Neuronal stem cell (in vitro differentiated cells): ENCODE results near the gene STARD10.
A peak's percentile ranks its signal among the peaks of the same experiment; 100 is the strongest.

ENCODE experiments used
- DNase-seq: peaks from one replicate; pipeline ENCODE4 v3.0.0-alpha.2; 2013; ENCODE audit warnings: low spot score
- H2AFZ ChIP-seq: one replicate; pipeline ENCODE4 v1.6.1; 2013; ENCODE audit warnings: mild to moderate bottlenecking, low read length, inconsistent platforms
- H2AK5ac ChIP-seq: 2 replicates; pipeline ENCODE4 v1.6.1; 2013; ENCODE audit warnings: low read depth, mild to moderate bottlenecking, inconsistent platforms, low read length, moderate library complexity, mixed read lengths
- H2BK120ac ChIP-seq: 2 replicates; pipeline ENCODE4 v1.6.1; 2013; ENCODE audit warnings: low read depth, mild to moderate bottlenecking, inconsistent platforms, low read length, moderate library complexity, mixed read lengths
- H2BK12ac ChIP-seq: one replicate; pipeline ENCODE4 v1.6.1; 2013; ENCODE audit warnings: low read length, inconsistent platforms
- H2BK15ac ChIP-seq: 2 replicates; pipeline ENCODE4 v1.6.1; 2013; ENCODE audit warnings: mild to moderate bottlenecking, low read length, inconsistent platforms, mixed read lengths
- H2BK5ac ChIP-seq: one replicate; pipeline ENCODE4 v1.6.1; 2013; ENCODE audit warnings: inconsistent platforms, mild to moderate bottlenecking, low read length, moderate library complexity
- H3K14ac ChIP-seq: one replicate; pipeline ENCODE4 v1.6.1; 2013; ENCODE audit warnings: low read length, inconsistent platforms
- H3K18ac ChIP-seq: 2 replicates; pipeline ENCODE4 v1.6.1; 2013; ENCODE audit warnings: low read length, inconsistent platforms
- H3K23ac ChIP-seq: 2 replicates; pipeline ENCODE4 v1.6.1; 2013; ENCODE audit warnings: low read depth, mild to moderate bottlenecking, mixed read lengths, low read length, inconsistent platforms; ENCODE audit not compliant: poor library complexity
- H3K27ac ChIP-seq: replicated peaks from 3 replicates; pipeline ENCODE4 v1.5.1; 2013; ENCODE audit warnings: low read length, inconsistent platforms
- H3K27me3 ChIP-seq, 3 experiments: 2 replicates each; pipeline ENCODE4 v1.6.1; 2013; ENCODE audit warnings: low read length in 3 of 3, mild to moderate bottlenecking in 2 of 3, inconsistent platforms in 1 of 3, low read depth in 1 of 3, mixed read lengths in 1 of 3, moderate library complexity in 1 of 3; ENCODE audit not compliant: control insufficient read depth in 3 of 3, insufficient read depth in 3 of 3
- H3K36me3 ChIP-seq, 2 donors: replicated peaks in 1 of 2; 2 replicates each; pipeline ENCODE4 v1.6.1; 2013; ENCODE audit warnings: low read length in 2 of 2; ENCODE audit not compliant: control insufficient read depth in 2 of 2, insufficient read depth in 2 of 2
- H3K4ac ChIP-seq: 2 replicates; pipeline ENCODE4 v1.6.1; 2013; ENCODE audit warnings: inconsistent platforms, mild to moderate bottlenecking, low read length, moderate library complexity
- H3K4me1 ChIP-seq, 2 donors: 1 replicate in 1 of 2; 2 replicates in 1 of 2; pipeline ENCODE4 v1.6.1; 2013; ENCODE audit warnings: low read length in 2 of 2, low read depth in 1 of 2; ENCODE audit not compliant: control insufficient read depth in 2 of 2, insufficient read depth in 1 of 2
- H3K4me2 ChIP-seq: one replicate; pipeline ENCODE4 v1.6.1; 2013; ENCODE audit warnings: mild to moderate bottlenecking, low read length, inconsistent platforms; ENCODE audit not compliant: insufficient read depth, poor library complexity, severe bottlenecking
- H3K4me3 ChIP-seq, 2 donors: 2 replicates each; pipeline ENCODE4 v1.5.1; 2013; ENCODE audit warnings: low read length in 2 of 2, mild to moderate bottlenecking in 2 of 2, inconsistent platforms in 1 of 2, moderate library complexity in 1 of 2
- H3K79me1 ChIP-seq: one replicate; pipeline ENCODE4 v1.6.1; 2013; ENCODE audit warnings: low read depth, mild to moderate bottlenecking, inconsistent platforms, low read length, moderate library complexity
- H3K9ac ChIP-seq: one replicate; pipeline ENCODE4 v1.6.1; 2013; ENCODE audit warnings: mild to moderate bottlenecking, low read depth, low read length, inconsistent platforms; ENCODE audit not compliant: poor library complexity
- H3K9me3 ChIP-seq, 2 donors: replicated peaks in 1 of 2; 2 replicates each; pipeline versions ENCODE3 to v1.6.1; 2013; ENCODE audit warnings: low read length in 2 of 2, mild to moderate bottlenecking in 2 of 2, inconsistent platforms in 1 of 2, low read depth in 1 of 2, mixed read lengths in 1 of 2, moderate library complexity in 1 of 2; ENCODE audit not compliant: control insufficient read depth in 2 of 2, insufficient read depth in 1 of 2
- H4K8ac ChIP-seq: one replicate; pipeline ENCODE4 v1.6.1; 2013; ENCODE audit warnings: low read depth, mild to moderate bottlenecking, inconsistent platforms, low read length, moderate library complexity
- H4K91ac ChIP-seq: one replicate; pipeline ENCODE4 v1.6.1; 2013; ENCODE audit warnings: low read length, low read depth, mild to moderate bottlenecking, inconsistent platforms; ENCODE audit not compliant: poor library complexity
- WGBS, 2 donors: extraction: QIAGEN DNeasy Blood & Tissue Kit; methylation state at CpG; one replicate each; pipeline ENCODE4 v1.1.7; 2013; ENCODE audit warnings: missing lambda C conversion rate in 2 of 2, mixed read lengths in 1 of 2; ENCODE audit not compliant: insufficient read length in 2 of 2, insufficient replicate concordance in 1 of 2; ENCODE audit errors: extremely low coverage in 2 of 2; 5-methylcytosine and 5-hydroxymethylcytosine counted together

Gene STARD10

GRCh38 chr11:72834905-72835304 lies 41.1 kb upstream of the STARD10 start:
- Histone ChIP-seq H3K9ac (no peak overlapping the region), H2BK15ac (no peak overlapping the region), H3K4me1 (peaks cover 5 to 6% of the 10 kb centered on the region in 2 donors), H3K4ac (no peak overlapping the region), H3K18ac (no peak overlapping the region), H2AFZ (no peak overlapping the region), H2BK12ac (no peak overlapping the region), H3K4me2 (no peak overlapping the region), H3K36me3 (peaks cover 5 to 46% of the 10 kb centered on the region in 2 donors), H3K27ac (no peak overlapping the region), H3K4me3 (no peak overlapping the region), H3K23ac (peak overlapping the region; percentile 45), H3K9me3 (no peaks in the 10 kb centered on the region), H2AK5ac (no peak overlapping the region), H4K8ac (no peak overlapping the region), H2BK120ac (no peak overlapping the region), H3K14ac (no peak overlapping the region), H3K27me3 (no peaks in the 10 kb centered on the region), H3K79me1 (no peaks in the 10 kb centered on the region), H2BK5ac (no peak overlapping the region), H4K91ac (no peak overlapping the region)
- DNase-seq = no peak
- no CpG with 5 or more reads among the region's 5 CpGs for WGBS, 2 donors

GRCh38 chr11:72833811-72834493 lies 40.1 kb upstream of the STARD10 start:
- no peak overlapping the region for H3K9ac ChIP-seq
- H3K14ac ChIP-seq = no peak overlapping the region
- no peak overlapping the region for H3K23ac ChIP-seq
- WGBS, 2 donors = no CpG with 5 or more reads among the region's 8 CpGs
- H2BK120ac ChIP-seq = no peak overlapping the region
- no peak overlapping the region for H2AFZ ChIP-seq
- no peaks in the 10 kb centered on the region for H3K79me1 ChIP-seq
- H3K36me3 ChIP-seq = peaks cover 5 to 39% of the 10 kb centered on the region in 2 donors
- H3K4me1 ChIP-seq = peaks cover 5 to 6% of the 10 kb centered on the region in 2 donors
- no peaks in the 10 kb centered on the region for H3K27me3 ChIP-seq
- H3K18ac ChIP-seq = no peak overlapping the region
- H4K91ac ChIP-seq = no peak overlapping the region
- no peak overlapping the region for H2BK5ac ChIP-seq
- H3K27ac ChIP-seq = no peak overlapping the region
- no peak overlapping the region for H4K8ac ChIP-seq
- no peak overlapping the region for H2AK5ac ChIP-seq
- H3K4me2 ChIP-seq = no peak overlapping the region
- DNase-seq = no peak
- no peak overlapping the region for H3K4me3 ChIP-seq
- no peak overlapping the region for H3K4ac ChIP-seq
- no peak overlapping the region for H2BK15ac ChIP-seq
- no peaks in the 10 kb centered on the region for H3K9me3 ChIP-seq
- H2BK12ac ChIP-seq = no peak overlapping the region

- no peak for DNase-seq
- H3K4me3 ChIP-seq = no peak overlapping the region
- no peak overlapping the region for H3K9ac ChIP-seq
- H3K9me3 ChIP-seq = no peaks in the 10 kb centered on the region
- no peak overlapping the region for H3K18ac ChIP-seq
- no CpG with 5 or more reads among the region's 5 CpGs for WGBS, 2 donors
- no peak overlapping the region for H2BK120ac ChIP-seq
- H3K4me1 ChIP-seq = peaks cover 5 to 6% of the 10 kb centered on the region in 2 donors
- peaks cover 5 to 31% of the 10 kb centered on the region in 2 donors for H3K36me3 ChIP-seq
- no peak overlapping the region for H3K23ac ChIP-seq
- no peaks in the 10 kb centered on the region for H3K79me1 ChIP-seq
- H4K8ac ChIP-seq = no peak overlapping the region
- H3K4me2 ChIP-seq = no peak overlapping the region
- H2AFZ ChIP-seq = no peak overlapping the region
- no peak overlapping the region for H2AK5ac ChIP-seq
- no peak overlapping the region for H3K14ac ChIP-seq
- no peak overlapping the region for H3K27ac ChIP-seq
- no peak overlapping the region for H3K4ac ChIP-seq
- no peak overlapping the region for H2BK5ac ChIP-seq
- H2BK15ac ChIP-seq = no peak overlapping the region
- no peak overlapping the region for H4K91ac ChIP-seq
- H3K27me3 ChIP-seq = no peaks in the 10 kb centered on the region
- H2BK12ac ChIP-seq = no peak overlapping the region
These were observed 39.4 kb upstream of the STARD10 start for GRCh38 chr11:72833083-72833733.

- DNase-seq = no peak
- no peaks in the 10 kb centered on the region for H3K9me3 ChIP-seq
- H3K4me1 ChIP-seq = peaks cover 5 to 6% of the 10 kb centered on the region in 2 donors
- no peak overlapping the region for H2BK12ac ChIP-seq
- WGBS, 2 donors = no CpG with 5 or more reads among the region's 9 CpGs
- H3K27ac ChIP-seq = no peak overlapping the region
- no peak overlapping the region for H3K4me3 ChIP-seq
- no peak overlapping the region for H4K8ac ChIP-seq
- no peak overlapping the region for H3K4ac ChIP-seq
- H3K18ac ChIP-seq = no peak overlapping the region
- no peak overlapping the region for H3K4me2 ChIP-seq
- H3K27me3 ChIP-seq = no peaks in the 10 kb centered on the region
- no peak overlapping the region for H2AK5ac ChIP-seq
- H3K79me1 ChIP-seq = no peaks in the 10 kb centered on the region
- no peak overlapping the region for H3K9ac ChIP-seq
- no peak overlapping the region for H2AFZ ChIP-seq
- no peak overlapping the region for H2BK120ac ChIP-seq
- peaks cover 4 to 24% of the 10 kb centered on the region in 2 donors for H3K36me3 ChIP-seq
- peak overlapping the region; percentile 69 for H3K23ac ChIP-seq
- no peak overlapping the region for H3K14ac ChIP-seq
- no peak overlapping the region for H2BK5ac ChIP-seq
- no peak overlapping the region for H2BK15ac ChIP-seq
- H4K91ac ChIP-seq = peak overlapping the region; percentile 38
These were observed 38.6 kb upstream of the STARD10 start for GRCh38 chr11:72832301-72833082.
